Colonic mucosa (tissue), 4 donors: ENCODE measurements around the gene FAM120AOS. TPM values are rescaled to one million over a fixed set of nuclear protein-coding genes. Genes with fewer than 3 reads are reported as not detected.
A peak's percentile ranks its signal among the peaks of the same experiment; 100 is the strongest.

ENCODE experiments used
- DNase-seq: peaks from one replicate; pipeline ENCODE4 v3.0.0-alpha.2; 2020
- H3K27ac ChIP-seq: fragments of 200-600 bp; one replicate; pipeline ENCODE4 v1.8.0; 2021
- H3K27me3 ChIP-seq: fragments of 200-600 bp; one replicate; pipeline ENCODE4 v1.8.0; 2021
- H3K36me3 ChIP-seq: fragments of 200-600 bp; one replicate; pipeline ENCODE4 v1.8.0; 2021
- H3K4me1 ChIP-seq: fragments of 200-600 bp; one replicate; pipeline ENCODE4 v1.8.0; 2021; ENCODE audit warnings: mild to moderate bottlenecking
- H3K4me3 ChIP-seq: fragments of 200-600 bp; one replicate; pipeline ENCODE4 v1.8.0; 2021
- H3K9ac ChIP-seq, 2 donors: one replicate each; pipeline ENCODE4 v1.7.0; 2013; ENCODE audit warnings: control low read depth in 2 of 2, low read depth in 2 of 2, low read length in 2 of 2
- H3K9me3 ChIP-seq: fragments of 200-600 bp; one replicate; pipeline ENCODE4 v1.8.0; 2021
- intact Hi-C: fragments of 100-400 bp; cut with DNase I; formaldehyde crosslinking; loops from one replicate; pipeline ENCODE4 v1.14.1; 2022
- total RNA-seq, 2 donors: library from RNA; stranded (reverse); fragmentation: NEBNext Ultra II Directional in 1 of 2; extraction: Animal tissue kit (Norgen Biotek cat#: 25700) in 1 of 2; gene quantifications; one replicate each; pipeline ENCODE4 v1.2.1, GENCODE V29; 2021
- TF ChIP-seq, protein P1 (sequence below): fragments of 200-600 bp; IDR thresholded peaks from one replicate; pipeline ENCODE4 v1.8.0; 2022; ENCODE audit warnings: antibody characterized with exemption, mild to moderate bottlenecking
- donor health status: healthy.
- donor health status: DM: no; HTN: no; CAD: no.
- donor health status: DM: no; HTN: no; CAD: no.

Gene FAM120AOS
- 10 to 100 TPM; 56.5 to 67.1 TPM for total RNA-seq

DNA sequence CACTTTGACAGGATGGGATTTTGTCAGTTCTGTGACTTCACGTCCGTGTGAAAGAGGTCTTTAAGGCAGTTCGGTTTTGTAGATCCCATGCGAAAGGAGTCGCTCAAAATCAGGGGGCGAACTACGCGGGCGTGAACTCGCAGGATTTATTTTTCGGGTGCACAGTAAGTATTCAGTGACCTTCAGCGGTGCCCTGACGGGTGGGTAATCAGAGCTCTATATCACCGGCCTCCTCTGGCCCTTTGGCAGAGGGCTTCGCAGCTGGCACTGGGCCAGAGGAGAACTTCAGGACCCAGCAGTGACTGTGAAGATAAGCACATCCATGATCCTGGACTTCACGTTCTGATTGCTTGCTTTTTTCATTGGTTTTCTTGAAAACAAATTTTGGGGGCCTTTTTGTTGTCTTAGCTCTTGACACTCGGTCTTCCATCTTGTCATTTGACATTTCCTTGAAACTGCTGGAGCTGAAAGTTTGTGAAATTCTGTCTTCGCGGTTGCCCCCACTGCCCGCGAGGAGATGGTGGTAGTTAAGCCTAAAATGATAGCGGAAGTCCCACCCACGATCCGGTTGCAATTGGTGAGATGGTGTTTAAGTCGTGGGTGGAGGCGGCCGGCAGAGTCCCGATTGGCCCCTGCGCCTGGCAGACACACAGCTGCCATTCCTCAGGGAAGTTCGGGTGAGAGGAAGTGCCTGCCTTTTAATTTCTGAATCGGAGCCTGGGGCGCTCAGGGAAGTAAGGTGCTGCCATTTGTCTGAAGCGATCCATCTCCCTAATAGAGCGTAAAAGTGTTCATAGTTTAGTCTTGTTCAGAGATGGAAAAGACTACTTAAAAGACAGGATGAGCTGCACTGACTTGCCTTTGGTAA is at the start of gene FAM120AOS:
FAM120AOS (minus strand) TSS at position 535 of the 868 bp plus-strand sequence. CDS start 872 bp downstream, outside the sequence.
- TF ChIP-seq, protein P1, sequence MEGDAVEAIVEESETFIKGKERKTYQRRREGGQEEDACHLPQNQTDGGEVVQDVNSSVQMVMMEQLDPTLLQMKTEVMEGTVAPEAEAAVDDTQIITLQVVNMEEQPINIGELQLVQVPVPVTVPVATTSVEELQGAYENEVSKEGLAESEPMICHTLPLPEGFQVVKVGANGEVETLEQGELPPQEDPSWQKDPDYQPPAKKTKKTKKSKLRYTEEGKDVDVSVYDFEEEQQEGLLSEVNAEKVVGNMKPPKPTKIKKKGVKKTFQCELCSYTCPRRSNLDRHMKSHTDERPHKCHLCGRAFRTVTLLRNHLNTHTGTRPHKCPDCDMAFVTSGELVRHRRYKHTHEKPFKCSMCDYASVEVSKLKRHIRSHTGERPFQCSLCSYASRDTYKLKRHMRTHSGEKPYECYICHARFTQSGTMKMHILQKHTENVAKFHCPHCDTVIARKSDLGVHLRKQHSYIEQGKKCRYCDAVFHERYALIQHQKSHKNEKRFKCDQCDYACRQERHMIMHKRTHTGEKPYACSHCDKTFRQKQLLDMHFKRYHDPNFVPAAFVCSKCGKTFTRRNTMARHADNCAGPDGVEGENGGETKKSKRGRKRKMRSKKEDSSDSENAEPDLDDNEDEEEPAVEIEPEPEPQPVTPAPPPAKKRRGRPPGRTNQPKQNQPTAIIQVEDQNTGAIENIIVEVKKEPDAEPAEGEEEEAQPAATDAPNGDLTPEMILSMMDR, result no peak
- intact Hi-C loops, result no loop called here

DNA sequence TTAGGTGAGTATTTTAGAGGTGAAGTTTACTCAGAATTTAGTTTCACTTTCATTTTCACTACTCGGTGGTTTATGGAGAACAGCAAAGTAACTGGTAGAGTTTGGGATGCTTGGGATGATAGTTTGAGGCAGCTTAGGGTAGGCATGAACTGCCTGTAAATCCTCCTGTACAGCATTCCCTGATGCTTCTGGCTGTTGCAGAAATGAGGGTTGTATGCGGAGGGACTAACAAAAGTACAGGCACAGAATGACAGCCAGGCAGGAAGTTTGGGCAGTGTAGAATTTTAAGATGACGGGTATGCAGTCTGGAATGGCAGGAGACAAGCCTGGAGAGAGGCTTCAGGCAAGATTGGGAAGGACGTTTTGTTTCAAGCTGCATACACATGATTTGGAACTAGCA is 48.0 kb upstream of the FAM120AOS start:
- Histone ChIP-seq H3K27me3 (no peaks in the 10 kb centered on the region), H3K9ac (no peak overlapping the region), H3K4me3 (no peak overlapping the region), H3K4me1 (peaks cover 12% of the 10 kb centered on the region), H3K9me3 (no peaks in the 10 kb centered on the region), H3K27ac (peak overlapping the region; percentile 24), H3K36me3 (peaks cover 15% of the 10 kb centered on the region)
- intact Hi-C loops, result no loop called here
- DNase-seq, result no peak
- TF ChIP-seq, protein P1, result no peak

More for the DNA sequence above, at the start of gene FAM120AOS:
- peak within 1 kb of the TSS; percentile 77 for H3K4me3 ChIP-seq
- H3K27me3 ChIP-seq, result no peaks in the 10 kb centered on the region
- no peaks in the 10 kb centered on the region for H3K36me3 ChIP-seq
- H3K4me1 ChIP-seq, result peaks cover 9% of the 10 kb centered on the region
- H3K27ac ChIP-seq, result peak within 1 kb of the TSS; percentile 92
- peak within 1 kb of the TSS; percentile 98 to 100 for H3K9ac ChIP-seq
- H3K9me3 ChIP-seq, result no peaks in the 10 kb centered on the region
- peak; percentile 96 for DNase-seq

DNA sequence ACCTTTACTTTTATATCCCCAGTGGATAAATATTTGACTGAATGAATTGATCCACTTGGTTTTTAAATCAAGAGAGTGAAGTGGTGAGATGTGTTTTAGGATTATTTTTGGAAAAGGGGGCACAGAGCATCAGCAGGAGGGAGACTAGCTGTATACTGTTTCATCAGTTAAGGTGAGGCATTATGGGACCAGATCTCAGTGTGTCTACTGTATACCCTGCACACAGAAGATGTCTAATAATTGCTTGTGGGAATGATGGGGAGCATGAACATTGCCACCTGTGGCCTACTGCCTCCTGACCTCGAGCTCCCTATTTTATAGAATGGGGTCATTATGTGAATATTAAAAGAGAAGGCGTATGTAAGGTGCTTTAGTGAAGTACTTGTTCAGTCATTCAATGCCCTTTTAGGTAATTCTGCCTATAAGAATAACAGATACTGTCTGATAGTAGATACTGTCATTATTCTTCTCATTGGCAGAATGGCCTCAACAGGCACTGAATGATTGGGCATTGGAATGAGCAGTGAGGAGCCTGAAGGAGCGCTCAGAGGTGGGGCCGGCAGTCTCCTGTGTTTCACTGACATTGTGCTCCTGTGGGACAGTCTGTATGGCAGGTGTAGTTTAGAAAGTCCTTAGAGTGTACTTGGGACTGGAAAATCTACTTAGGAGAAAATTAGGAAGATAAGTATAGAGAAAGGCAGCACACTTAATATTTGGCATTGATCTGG is 47.4 kb upstream of the FAM120AOS start:
- H3K36me3 ChIP-seq, result peaks cover 15% of the 10 kb centered on the region
- no peaks in the 10 kb centered on the region for H3K9me3 ChIP-seq
- H3K4me1 ChIP-seq, result peaks cover 12% of the 10 kb centered on the region
- DNase-seq, result no peak
- peak overlapping the region; percentile 24 for H3K27ac ChIP-seq
- intact Hi-C loops, result no loop called here
- TF ChIP-seq, protein P1, result no peak
- H3K9ac ChIP-seq, result no peak overlapping the region
- no peak overlapping the region for H3K4me3 ChIP-seq
- H3K27me3 ChIP-seq, result no peaks in the 10 kb centered on the region

DNA sequence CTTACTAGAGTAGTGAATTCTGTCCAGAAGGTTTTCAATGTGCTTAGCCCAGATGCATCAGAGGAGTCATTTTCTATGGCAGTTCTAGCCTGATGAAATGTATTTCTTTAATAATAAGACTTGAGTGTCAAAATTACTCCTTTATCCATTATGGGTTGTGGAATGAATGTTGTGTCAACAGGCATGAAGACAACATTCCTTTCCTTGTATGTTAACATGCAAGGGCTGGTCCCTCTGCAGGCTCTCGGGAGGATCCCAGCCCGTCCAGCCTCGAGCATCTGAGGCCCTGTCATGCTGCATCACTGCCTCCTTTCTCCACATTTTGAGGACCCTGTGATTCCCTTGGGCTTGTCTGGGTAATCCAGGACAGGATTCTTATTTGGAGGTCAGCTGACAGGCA is 42.9 kb upstream of the FAM120AOS start:
- intact Hi-C loops, result no loop called here

DNA sequence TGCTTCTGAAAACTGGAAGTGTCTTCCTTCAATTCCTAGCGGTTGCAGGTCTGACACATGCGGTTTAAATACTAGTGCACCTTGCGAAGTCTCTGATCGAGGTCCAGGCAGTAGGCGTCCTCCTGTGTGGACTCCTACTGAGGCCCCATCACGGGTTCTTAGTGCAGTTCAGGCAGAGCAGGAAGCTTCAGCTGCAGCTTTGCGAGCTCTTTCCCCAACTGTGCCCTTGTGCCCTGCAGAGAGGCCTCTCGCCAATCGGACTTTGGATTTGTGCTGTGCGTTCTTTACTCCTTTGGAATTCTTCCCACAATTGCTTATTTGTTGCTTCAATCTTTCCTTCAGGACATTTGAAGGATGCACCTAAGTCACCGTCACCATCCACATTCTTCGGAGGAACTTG is 40.6 kb upstream of the FAM120AOS start:
- Histone ChIP-seq H3K4me3 (no peak overlapping the region), H3K27ac (no peak overlapping the region), H3K9ac (no peak overlapping the region), H3K9me3 (no peaks in the 10 kb centered on the region), H3K27me3 (no peaks in the 10 kb centered on the region), H3K36me3 (peaks cover 23% of the 10 kb centered on the region), H3K4me1 (no peaks in the 10 kb centered on the region)
- DNase-seq, result no peak
- TF ChIP-seq, protein P1, result no peak
- intact Hi-C loops, result no loop called here

More for the DNA sequence above, 42.9 kb upstream of the FAM120AOS start:
- H3K27me3 ChIP-seq, result no peaks in the 10 kb centered on the region
- DNase-seq, result no peak
- peaks cover 7% of the 10 kb centered on the region for H3K4me1 ChIP-seq
- no peak overlapping the region for H3K4me3 ChIP-seq
- no peak overlapping the region for H3K27ac ChIP-seq
- TF ChIP-seq, protein P1, result no peak
- no peak overlapping the region for H3K9ac ChIP-seq
- H3K9me3 ChIP-seq, result no peaks in the 10 kb centered on the region
- peaks cover 23% of the 10 kb centered on the region for H3K36me3 ChIP-seq
